ENCODE measurements around the gene KIF1B.

Gene KIF1B

GRCh38 chr1:10378081-10378841, 167.9 kb downstream of the KIF1B start:
- H3K36me3 ChIP-seq (ENCODE audit: insufficient read depth, low read length) = peaks cover 30% of the 10 kb centered on the region
- no peaks in the 10 kb centered on the region for H3K4me1 ChIP-seq (ENCODE audit: insufficient read depth, low read length)
- H4K20me1 ChIP-seq (ENCODE audit: insufficient read depth, low read length) = no peaks in the 10 kb centered on the region
- no peaks in the 10 kb centered on the region for H3K79me2 ChIP-seq (ENCODE audit: insufficient read depth, low read length)
- ATAC-seq (ENCODE audit: insufficient read depth, low read depth) = no peak
- H3K9me3 ChIP-seq (ENCODE audit: insufficient read depth, low read length, severe bottlenecking) = no peaks in the 10 kb centered on the region
- TF ChIP-seq EZH2 (IDR thresholded peaks at IDR 0.05; ENCODE audit: borderline replicate concordance, low read depth, low read length, severe bottlenecking) (no peak), CTCF (IDR thresholded peaks at IDR 0.05; ENCODE audit: borderline replicate concordance, extremely low read depth, low read length, poor library complexity, severe bottlenecking) (no peak)
- no peak for DNase-seq
- no peak overlapping the region for H3K27ac ChIP-seq (ENCODE audit: low read length)
- H3K4me2 ChIP-seq (ENCODE audit: insufficient read depth, low read length) = no peak overlapping the region
- no peak overlapping the region for H3K4me3 ChIP-seq (ENCODE audit: low read depth in 1 of 2, low read length in 2 of 2)
- H2AFZ ChIP-seq (ENCODE audit: low read depth, low read length) = no peak overlapping the region
- H3K27me3 ChIP-seq (ENCODE audit: insufficient read depth, low read length, poor library complexity) = no peaks in the 10 kb centered on the region
- H3K9ac ChIP-seq (ENCODE audit: low read depth, low read length) = no peak overlapping the region

- Histone ChIP-seq H2AFZ (ENCODE audit: low read depth, low read length) (no peak overlapping the region), H3K9ac (ENCODE audit: low read depth, low read length) (no peak overlapping the region), H3K4me3 (ENCODE audit: low read depth in 1 of 2, low read length in 2 of 2) (no peak overlapping the region), H3K4me2 (ENCODE audit: insufficient read depth, low read length) (no peak overlapping the region), H3K36me3 (ENCODE audit: insufficient read depth, low read length) (peaks cover 30% of the 10 kb centered on the region), H3K27me3 (ENCODE audit: insufficient read depth, low read length, poor library complexity) (no peaks in the 10 kb centered on the region), H4K20me1 (ENCODE audit: insufficient read depth, low read length) (no peaks in the 10 kb centered on the region), H3K4me1 (ENCODE audit: insufficient read depth, low read length) (no peaks in the 10 kb centered on the region), H3K27ac (ENCODE audit: low read length) (no peak overlapping the region), H3K9me3 (ENCODE audit: insufficient read depth, low read length, severe bottlenecking) (no peaks in the 10 kb centered on the region), H3K79me2 (ENCODE audit: insufficient read depth, low read length) (no peaks in the 10 kb centered on the region)
- no peak for TF ChIP-seq EZH2 (IDR thresholded peaks at IDR 0.05; ENCODE audit: borderline replicate concordance, low read depth, low read length, severe bottlenecking)
- no peak for TF ChIP-seq CTCF (IDR thresholded peaks at IDR 0.05; ENCODE audit: borderline replicate concordance, extremely low read depth, low read length, poor library complexity, severe bottlenecking)
- no peak for ATAC-seq (ENCODE audit: insufficient read depth, low read depth)
- no peak for DNase-seq
Measured at GRCh38 chr1:10379101-10379620, 168.8 kb downstream of the KIF1B start.

GRCh38 chr1:10379676-10380075, 169.3 kb downstream of the KIF1B start:
- H3K27ac ChIP-seq (ENCODE audit: low read length) = no peak overlapping the region
- H3K27me3 ChIP-seq (ENCODE audit: insufficient read depth, low read length, poor library complexity) = no peaks in the 10 kb centered on the region
- DNase-seq (no peak), ATAC-seq (ENCODE audit: insufficient read depth, low read depth) (no peak)
- H4K20me1 ChIP-seq (ENCODE audit: insufficient read depth, low read length) = no peaks in the 10 kb centered on the region
- no peaks in the 10 kb centered on the region for H3K4me1 ChIP-seq (ENCODE audit: insufficient read depth, low read length)
- H3K36me3 ChIP-seq (ENCODE audit: insufficient read depth, low read length) = peaks cover 27% of the 10 kb centered on the region
- H3K4me3 ChIP-seq (ENCODE audit: low read depth in 1 of 2, low read length in 2 of 2) = no peak overlapping the region
- H3K4me2 ChIP-seq (ENCODE audit: insufficient read depth, low read length) = no peak overlapping the region
- no peaks in the 10 kb centered on the region for H3K9me3 ChIP-seq (ENCODE audit: insufficient read depth, low read length, severe bottlenecking)
- no peaks in the 10 kb centered on the region for H3K79me2 ChIP-seq (ENCODE audit: insufficient read depth, low read length)
- no peak overlapping the region for H3K9ac ChIP-seq (ENCODE audit: low read depth, low read length)
- TF ChIP-seq CTCF (IDR thresholded peaks at IDR 0.05; ENCODE audit: borderline replicate concordance, extremely low read depth, low read length, poor library complexity, severe bottlenecking) = no peak
- TF ChIP-seq EZH2 (IDR thresholded peaks at IDR 0.05; ENCODE audit: borderline replicate concordance, low read depth, low read length, severe bottlenecking) = no peak
- H2AFZ ChIP-seq (ENCODE audit: low read depth, low read length) = no peak overlapping the region
